ENCODE measurements around the gene FAM124A. TPM values are rescaled to one million over a fixed set of nuclear protein-coding genes. Genes with fewer than 3 reads are reported as not detected.

FAM124A gene
- total RNA-seq, 1 experiment from 2014 or later = 1.1 TPM

- Histone ChIP-seq H3K27ac (ENCODE audit: low read length) (no peak overlapping the region), H3K9me3 (ENCODE audit: control insufficient read depth, insufficient read depth, low read depth, low read length) (no peaks in the 10 kb centered on the region), H3K27me3 (ENCODE audit: control insufficient read depth, insufficient read depth, low read length) (peaks cover 5% of the 10 kb centered on the region; the same call in 1 of the 2 replicates), H3K36me3 (ENCODE audit: control insufficient read depth, insufficient read depth, low read length) (no peaks in the 10 kb centered on the region), H3K4me1 (ENCODE audit: control insufficient read depth, insufficient read depth, low read length) (no peaks in the 10 kb centered on the region), H3K4me3 (ENCODE audit: low read depth in 2 of 2, low read length in 2 of 2) (peak overlapping the region; percentile 51 to 56)
- ChIA-PET CTCF (no interaction called here), POLR2A (interaction anchor here (0.7 kb wide), 1 partner anchor 88 kb away, joined by 3 read pairs; no protein-coding TSS in a partner anchor)
- no TSS peak for BruUV-seq (replicated peaks)
- in situ Hi-C loops (cut with HindIII; ENCODE audit: low pct_unique_long_range_greater_than_20kb, low sequenced_read_pairs) = no loop called here
- intact Hi-C loops (cut with micrococcal nuclease; ENCODE audit: unreplicated experiment) = no loop called here
- TF ChIP-seq CTCF (IDR thresholded peaks at IDR 0.05) = no peak
- peak; percentile 65; the same call in 1 of the 2 replicates for ATAC-seq
- no peak for DNase-seq (ENCODE audit: low read depth, low spot score)
Observed at GRCh38 chr13:51221674-51222036, 543 bp upstream of the FAM124A start.

DNA sequence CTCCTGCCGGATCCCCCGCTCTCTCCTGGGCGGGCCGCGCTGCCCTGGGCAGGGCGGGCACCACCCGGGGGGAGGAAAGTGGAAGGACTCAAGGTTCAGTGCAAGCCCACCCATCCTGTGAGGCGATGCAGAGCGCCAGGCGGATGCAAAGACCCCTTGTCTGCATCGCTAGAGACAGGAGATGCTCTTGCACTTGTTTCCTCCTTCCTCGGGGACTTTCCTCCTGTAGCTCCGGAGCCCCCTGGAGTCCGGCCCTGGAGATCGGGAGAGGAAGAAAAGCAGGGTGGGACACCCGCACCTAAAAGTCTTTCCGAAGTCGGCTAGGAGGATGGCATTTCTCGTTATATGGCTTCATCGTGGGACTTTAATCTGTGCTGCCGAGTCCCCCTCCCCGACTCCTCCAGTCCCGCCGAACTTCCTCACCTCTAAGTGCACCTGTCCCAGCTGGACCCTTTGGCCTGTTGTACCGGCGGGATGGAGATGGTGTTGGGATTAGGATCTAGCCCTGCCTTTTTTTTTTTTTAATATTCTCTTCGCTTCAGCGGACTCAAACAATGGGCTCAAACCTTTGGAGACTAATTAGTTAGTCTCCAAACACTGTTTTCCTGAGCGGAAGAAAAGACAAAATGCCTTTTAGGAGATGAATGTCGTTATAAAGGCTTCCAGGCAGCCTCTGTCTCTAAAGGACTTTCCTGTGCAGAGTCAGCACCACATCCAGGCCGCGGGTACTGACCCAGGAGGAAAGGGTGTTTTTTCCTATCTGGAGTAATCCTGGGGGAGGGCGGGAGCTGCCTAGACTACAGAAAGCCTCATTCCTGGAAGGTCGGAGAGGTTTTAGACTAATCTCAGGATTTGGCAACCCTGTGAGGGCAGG is 725 bp downstream of the FAM124A start:
- in situ Hi-C loops (cut with HindIII; ENCODE audit: low pct_unique_long_range_greater_than_20kb, low sequenced_read_pairs) = no loop called here
- ATAC-seq = peak; percentile 64
- TF ChIP-seq CTCF (IDR thresholded peaks at IDR 0.05) (peak; percentile 18; the same call in 1 of the 2 replicates), TCF7L2 (IDR thresholded peaks at IDR 0.05; ENCODE audit: low read depth, low read length) (no peak), SIN3A (IDR thresholded peaks at IDR 0.05; ENCODE audit: borderline replicate concordance, insufficient read depth, low read depth, low read length) (no peak)
- TF ChIP-seq, protein P1, sequence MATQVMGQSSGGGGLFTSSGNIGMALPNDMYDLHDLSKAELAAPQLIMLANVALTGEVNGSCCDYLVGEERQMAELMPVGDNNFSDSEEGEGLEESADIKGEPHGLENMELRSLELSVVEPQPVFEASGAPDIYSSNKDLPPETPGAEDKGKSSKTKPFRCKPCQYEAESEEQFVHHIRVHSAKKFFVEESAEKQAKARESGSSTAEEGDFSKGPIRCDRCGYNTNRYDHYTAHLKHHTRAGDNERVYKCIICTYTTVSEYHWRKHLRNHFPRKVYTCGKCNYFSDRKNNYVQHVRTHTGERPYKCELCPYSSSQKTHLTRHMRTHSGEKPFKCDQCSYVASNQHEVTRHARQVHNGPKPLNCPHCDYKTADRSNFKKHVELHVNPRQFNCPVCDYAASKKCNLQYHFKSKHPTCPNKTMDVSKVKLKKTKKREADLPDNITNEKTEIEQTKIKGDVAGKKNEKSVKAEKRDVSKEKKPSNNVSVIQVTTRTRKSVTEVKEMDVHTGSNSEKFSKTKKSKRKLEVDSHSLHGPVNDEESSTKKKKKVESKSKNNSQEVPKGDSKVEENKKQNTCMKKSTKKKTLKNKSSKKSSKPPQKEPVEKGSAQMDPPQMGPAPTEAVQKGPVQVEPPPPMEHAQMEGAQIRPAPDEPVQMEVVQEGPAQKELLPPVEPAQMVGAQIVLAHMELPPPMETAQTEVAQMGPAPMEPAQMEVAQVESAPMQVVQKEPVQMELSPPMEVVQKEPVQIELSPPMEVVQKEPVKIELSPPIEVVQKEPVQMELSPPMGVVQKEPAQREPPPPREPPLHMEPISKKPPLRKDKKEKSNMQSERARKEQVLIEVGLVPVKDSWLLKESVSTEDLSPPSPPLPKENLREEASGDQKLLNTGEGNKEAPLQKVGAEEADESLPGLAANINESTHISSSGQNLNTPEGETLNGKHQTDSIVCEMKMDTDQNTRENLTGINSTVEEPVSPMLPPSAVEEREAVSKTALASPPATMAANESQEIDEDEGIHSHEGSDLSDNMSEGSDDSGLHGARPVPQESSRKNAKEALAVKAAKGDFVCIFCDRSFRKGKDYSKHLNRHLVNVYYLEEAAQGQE (IDR thresholded peaks at IDR 0.05; ENCODE audit: insufficient read depth in 1 of 2, low read depth in 2 of 2, low read length in 1 of 2) = no peak
- Histone ChIP-seq H3K27me3 (ENCODE audit: control insufficient read depth, insufficient read depth, low read length) (peaks cover 5% of the 10 kb centered on the region; the same call in 1 of the 2 replicates), H3K36me3 (ENCODE audit: control insufficient read depth, insufficient read depth, low read length) (no peaks in the 10 kb centered on the region), H3K4me1 (ENCODE audit: control insufficient read depth, insufficient read depth, low read length) (no peaks in the 10 kb centered on the region), H3K4me3 (ENCODE audit: low read depth in 2 of 2, low read length in 2 of 2) (peak overlapping the region; percentile 50 to 51), H3K9me3 (ENCODE audit: control insufficient read depth, insufficient read depth, low read depth, low read length) (no peaks in the 10 kb centered on the region), H3K27ac (ENCODE audit: low read length) (no peak overlapping the region)
- BruUV-seq (replicated peaks) = no TSS peak
- no peak for DNase-seq (ENCODE audit: low read depth, low spot score)
- intact Hi-C loops (cut with micrococcal nuclease; ENCODE audit: unreplicated experiment) = no loop called here
- CTCF ChIA-PET = interaction anchor here (0.9 kb wide), 1 partner anchor 63 kb away, joined by 4 read pairs; no protein-coding TSS in a partner anchor
- POLR2A ChIA-PET = no interaction called here

Measured in Panc1 (cell line).